Glutamatergic neuron (in vitro differentiated cells): Measurements from ENCODE around the gene COL13A1. TPM values are rescaled to one million over a fixed set of nuclear protein-coding genes. Genes with fewer than 3 reads are reported as not detected.

Experiments
- DNase-seq: peaks from one replicate; pipeline ENCODE4 v3.0.0; 2022
- H3K27ac Mint-ChIP-seq: one replicate; pipeline ENCODE4 v1.8.0; 2020; ENCODE audit warnings: mild to moderate bottlenecking, mixed read lengths, inconsistent platforms; ENCODE audit not compliant: unreplicated experiment
- H3K27me3 Mint-ChIP-seq: one replicate; pipeline ENCODE4 v1.8.0; 2020; ENCODE audit warnings: mild to moderate bottlenecking, moderate library complexity, mixed read lengths, inconsistent platforms; ENCODE audit not compliant: unreplicated experiment
- H3K36me3 Mint-ChIP-seq: one replicate; pipeline ENCODE4 v1.8.0; 2020; ENCODE audit warnings: mild to moderate bottlenecking, mixed read lengths, inconsistent platforms; ENCODE audit not compliant: unreplicated experiment
- H3K4me1 Mint-ChIP-seq: one replicate; pipeline ENCODE4 v1.8.0; 2020; ENCODE audit warnings: mild to moderate bottlenecking, low read depth, mixed read lengths, inconsistent platforms; ENCODE audit not compliant: unreplicated experiment
- H3K4me3 Mint-ChIP-seq: one replicate; pipeline ENCODE4 v1.8.0; 2020; ENCODE audit warnings: mild to moderate bottlenecking, mixed read lengths, inconsistent platforms; ENCODE audit not compliant: unreplicated experiment
- H3K9me3 Mint-ChIP-seq: one replicate; pipeline ENCODE4 v1.8.0; 2020; ENCODE audit warnings: mild to moderate bottlenecking, moderate library complexity, mixed read lengths, inconsistent platforms; ENCODE audit not compliant: unreplicated experiment
- total RNA-seq: library from RNA; stranded (reverse); fragmentation: NEBNext Ultra II Directional; extraction: Animal tissue kit (Norgen Biotek cat#: 25700); gene quantifications from one replicate; pipeline ENCODE4 v1.2.1, GENCODE V29; 2021; ENCODE audit not compliant: unreplicated experiment
- TF ChIP-seq, protein P1 (sequence below): fragments of 200-600 bp; sonication (generic); IDR thresholded peaks from one replicate; pipeline ENCODE4 v1.5.0; 2021; ENCODE audit not compliant: partially characterized antibody, unreplicated experiment

Gene COL13A1
- total RNA-seq, 1 donor from 2014 or later, result 8.5 TPM

DNA sequence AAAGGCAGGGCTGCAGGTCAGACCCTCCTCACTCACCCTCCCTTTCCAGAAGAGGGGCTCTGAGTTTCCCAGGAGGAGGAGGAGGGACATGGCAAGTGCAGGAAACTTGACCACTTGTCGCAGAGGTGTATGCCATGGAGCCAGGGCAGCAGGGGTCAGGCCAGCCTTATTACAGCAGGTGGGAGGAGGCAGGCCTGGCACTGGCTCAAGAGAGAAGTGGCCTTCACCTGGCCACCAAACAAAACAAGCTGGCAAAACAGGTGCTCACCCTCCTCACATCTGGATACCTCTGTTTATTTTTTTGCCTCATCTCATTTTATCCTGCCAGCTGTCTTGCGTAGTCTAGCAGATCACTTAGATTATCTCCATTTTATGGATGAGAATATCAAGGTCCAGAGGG lies 12.5 kb downstream of the COL13A1 start:
- Mint-ChIP-seq H3K9me3 (peaks cover 3% of the 10 kb centered on the region), H3K4me1 (peaks cover 19% of the 10 kb centered on the region), H3K27me3 (peaks cover 7% of the 10 kb centered on the region), H3K4me3 (no peak overlapping the region), H3K36me3 (peaks cover 5% of the 10 kb centered on the region), H3K27ac (no peak overlapping the region)
- TF ChIP-seq, protein P1, sequence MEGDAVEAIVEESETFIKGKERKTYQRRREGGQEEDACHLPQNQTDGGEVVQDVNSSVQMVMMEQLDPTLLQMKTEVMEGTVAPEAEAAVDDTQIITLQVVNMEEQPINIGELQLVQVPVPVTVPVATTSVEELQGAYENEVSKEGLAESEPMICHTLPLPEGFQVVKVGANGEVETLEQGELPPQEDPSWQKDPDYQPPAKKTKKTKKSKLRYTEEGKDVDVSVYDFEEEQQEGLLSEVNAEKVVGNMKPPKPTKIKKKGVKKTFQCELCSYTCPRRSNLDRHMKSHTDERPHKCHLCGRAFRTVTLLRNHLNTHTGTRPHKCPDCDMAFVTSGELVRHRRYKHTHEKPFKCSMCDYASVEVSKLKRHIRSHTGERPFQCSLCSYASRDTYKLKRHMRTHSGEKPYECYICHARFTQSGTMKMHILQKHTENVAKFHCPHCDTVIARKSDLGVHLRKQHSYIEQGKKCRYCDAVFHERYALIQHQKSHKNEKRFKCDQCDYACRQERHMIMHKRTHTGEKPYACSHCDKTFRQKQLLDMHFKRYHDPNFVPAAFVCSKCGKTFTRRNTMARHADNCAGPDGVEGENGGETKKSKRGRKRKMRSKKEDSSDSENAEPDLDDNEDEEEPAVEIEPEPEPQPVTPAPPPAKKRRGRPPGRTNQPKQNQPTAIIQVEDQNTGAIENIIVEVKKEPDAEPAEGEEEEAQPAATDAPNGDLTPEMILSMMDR, result no peak
- DNase-seq, result no peak

DNA sequence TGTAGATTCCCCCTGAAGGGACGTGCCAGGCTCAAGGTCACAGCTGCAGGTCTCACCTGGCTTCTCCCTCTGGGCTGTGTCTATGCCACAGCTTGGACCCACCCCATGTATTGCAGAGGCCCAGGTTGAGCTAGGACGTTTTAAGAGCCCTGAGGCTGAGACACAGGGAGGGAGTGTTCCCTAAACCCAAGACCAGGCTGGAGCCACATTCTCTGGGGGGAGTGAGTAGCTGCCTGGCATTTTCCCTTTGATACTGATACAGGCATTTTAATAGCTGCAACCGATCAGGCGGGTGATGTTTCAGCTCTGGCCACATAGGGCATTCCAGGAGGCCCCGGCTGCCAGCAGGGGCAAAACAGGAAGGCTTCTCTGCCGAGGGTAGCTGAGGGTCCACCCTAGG lies 13.4 kb downstream of the COL13A1 start:
- no peak overlapping the region for H3K4me3 Mint-ChIP-seq
- DNase-seq, result no peak
- H3K4me1 Mint-ChIP-seq, result peaks cover 13% of the 10 kb centered on the region
- no peak overlapping the region for H3K27ac Mint-ChIP-seq
- peaks cover 11% of the 10 kb centered on the region for H3K27me3 Mint-ChIP-seq
- peaks cover 5% of the 10 kb centered on the region for H3K9me3 Mint-ChIP-seq
- TF ChIP-seq, protein P1, result no peak
- H3K36me3 Mint-ChIP-seq, result peaks cover 5% of the 10 kb centered on the region

DNA sequence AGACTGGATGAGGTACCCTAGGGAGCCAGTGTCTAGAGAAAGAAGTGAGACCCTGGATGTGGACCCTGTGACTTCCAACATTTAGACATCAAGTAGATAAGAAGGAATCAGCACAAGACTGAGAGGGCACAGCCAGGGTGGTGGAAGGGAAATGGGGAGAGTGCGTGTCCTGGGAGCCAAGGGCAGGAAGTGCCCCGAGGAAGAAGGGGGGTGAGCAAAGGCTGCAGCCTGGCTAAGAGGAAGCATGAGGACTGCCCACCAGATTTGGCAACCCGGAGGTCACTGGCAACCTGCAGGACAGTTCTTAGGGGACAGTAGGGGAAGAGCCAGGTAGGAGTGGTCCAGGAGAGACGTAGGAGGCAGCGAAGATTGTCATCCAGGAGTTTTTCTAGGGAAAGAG lies 14.8 kb downstream of the COL13A1 start:
- no peak overlapping the region for H3K27ac Mint-ChIP-seq
- peaks cover 5% of the 10 kb centered on the region for H3K36me3 Mint-ChIP-seq
- H3K27me3 Mint-ChIP-seq, result peaks cover 11% of the 10 kb centered on the region
- H3K4me3 Mint-ChIP-seq, result no peak overlapping the region
- H3K4me1 Mint-ChIP-seq, result peaks cover 11% of the 10 kb centered on the region
- TF ChIP-seq, protein P1, result no peak
- DNase-seq, result no peak
- H3K9me3 Mint-ChIP-seq, result peaks cover 5% of the 10 kb centered on the region

DNA sequence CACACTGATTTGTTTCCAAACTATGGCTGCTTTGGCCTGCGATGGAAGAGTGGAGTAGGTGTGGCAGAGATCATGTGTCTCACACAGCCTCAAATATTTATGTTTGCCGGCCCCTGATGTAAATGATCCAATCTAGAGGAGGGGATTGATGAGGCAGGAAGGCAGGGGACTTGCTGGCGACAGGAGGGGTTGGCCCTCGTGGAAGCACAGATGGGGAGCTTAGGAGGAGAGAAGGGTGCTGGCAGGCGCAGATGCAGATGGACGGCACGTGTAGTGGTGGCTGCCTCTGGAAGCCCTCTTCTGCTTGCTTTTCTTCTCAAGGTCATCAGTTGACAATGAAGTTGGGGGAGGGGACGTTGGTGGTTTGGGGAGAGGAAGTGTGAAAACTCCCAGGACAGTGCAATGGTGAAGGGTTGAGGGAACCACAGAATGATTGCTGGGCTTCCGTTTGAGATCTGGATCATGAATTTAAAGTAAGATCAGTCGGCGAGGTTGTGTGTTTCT lies 15.4 kb downstream of the COL13A1 start:
- Mint-ChIP-seq H3K9me3 (peaks cover 5% of the 10 kb centered on the region), H3K27me3 (peaks cover 10% of the 10 kb centered on the region), H3K4me3 (peak overlapping the region; percentile 13), H3K4me1 (peaks cover 11% of the 10 kb centered on the region), H3K27ac (peak overlapping the region; percentile 62), H3K36me3 (peaks cover 5% of the 10 kb centered on the region)
- TF ChIP-seq, protein P1, result no peak
- no peak for DNase-seq

DNA sequence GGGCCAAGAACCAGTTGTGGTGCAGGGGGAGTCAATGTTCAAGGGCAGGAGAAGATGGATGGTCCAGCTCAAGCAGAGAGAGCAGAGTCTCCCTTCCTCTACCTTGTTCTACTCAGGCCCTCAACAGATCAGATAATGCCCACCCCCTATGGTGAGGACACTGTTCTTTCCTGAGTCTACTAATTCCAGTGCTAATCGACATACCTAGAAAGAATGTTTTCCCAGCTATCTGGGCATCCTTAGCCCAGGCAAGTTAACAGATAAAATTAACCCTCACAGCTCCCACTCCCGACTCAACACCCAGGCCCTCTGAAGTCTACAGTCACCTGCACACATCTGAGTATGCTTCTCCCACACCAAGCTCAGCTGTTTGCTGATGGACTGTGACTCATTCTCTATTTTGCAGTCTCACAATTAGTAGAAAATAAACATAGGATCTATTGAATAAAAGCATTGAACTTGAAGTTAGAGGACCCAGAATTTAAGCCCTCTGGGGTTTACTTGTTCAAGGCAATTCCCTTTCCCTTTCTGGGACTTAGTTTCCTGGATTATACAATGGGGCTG lies 17.1 kb downstream of the COL13A1 start:
- Mint-ChIP-seq H3K36me3 (peaks cover 5% of the 10 kb centered on the region), H3K9me3 (peaks cover 10% of the 10 kb centered on the region)

More for the DNA sequence above, 17.1 kb downstream of the COL13A1 start:
- Mint-ChIP-seq H3K27ac (peak overlapping the region; percentile 40), H3K27me3 (peaks cover 12% of the 10 kb centered on the region), H3K4me1 (peaks cover 20% of the 10 kb centered on the region), H3K4me3 (no peak overlapping the region)
- DNase-seq, result no peak
- TF ChIP-seq, protein P1, result no peak
